Esophagus squamous epithelium (tissue), 5 donors: Measurements from ENCODE around the gene TEX261. TPM values are rescaled to one million over a fixed set of nuclear protein-coding genes. Genes with fewer than 3 reads are reported as not detected.

Experiments used
- DNase-seq: peaks from one replicate; lab custom pipeline; 2025; lab: John Stamatoyannopoulos, UW
- H3K27ac ChIP-seq, 4 donors: fragments of 200-600 bp; sonication (generic); one replicate each; pipeline ENCODE4 v1.5.1; 2016 to 2019; ENCODE audit warnings: mild to moderate bottlenecking in 1 of 4
- H3K27me3 ChIP-seq, 4 donors: fragments of 200-600 bp; sonication (generic); 1 replicate in 3 of 4; 2 replicates in 1 of 4; pipeline versions ENCODE4 v1.5.1 to v1.6.0; 2017 to 2021; ENCODE audit warnings: antibody characterized with exemption in 1 of 4
- H3K36me3 ChIP-seq, 3 donors: fragments of 200-600 bp; sonication (generic); one replicate each; pipeline ENCODE4 v1.5.1; 2016 to 2019
- H3K4me1 ChIP-seq, 3 donors: fragments of 200-600 bp; sonication (generic); one replicate each; pipeline ENCODE4 v1.5.1; 2017 to 2019
- H3K4me3 ChIP-seq, 4 donors: fragments of 200-600 bp; sonication (generic); 1 replicate in 3 of 4; 2 replicates in 1 of 4; pipeline ENCODE4 v1.5.1; 2016 to 2019; ENCODE audit warnings: mild to moderate bottlenecking in 2 of 4, moderate library complexity in 1 of 4
- H3K9me3 ChIP-seq, 3 donors: fragments of 200-600 bp; sonication (generic); one replicate each; pipeline ENCODE4 v1.5.1; 2016 to 2019
- POLR2A ChIP-seq, 4 donors: fragments of 450-650 bp; IDR thresholded peaks; one replicate each; pipeline ENCODE4 v1.6.1; 2017; ENCODE audit warnings: antibody characterized with exemption in 4 of 4, mild to moderate bottlenecking in 4 of 4, moderate library complexity in 3 of 4
- WGBS, 2 donors: methylation state at CpG; one replicate each; pipeline ENCODE4 v1.1.5; 2018; 5-methylcytosine and 5-hydroxymethylcytosine counted together
- intact Hi-C: fragments of 100-400 bp; cut with DNase I; formaldehyde crosslinking; loops from one replicate; pipeline ENCODE4 v1.15.0; 2022
- total RNA-seq, 4 donors: library from RNA; depleted of rRNA; stranded (reverse); fragments of >200 nt; gene quantifications; one replicate each; pipeline ENCODE4 v1.1.0, GENCODE V29; 2016
- TF ChIP-seq, protein P1 (sequence below), 6 experiments: fragments of 450-650 bp in 4 of 6; fragments of 200-600 bp in 2 of 6; sonication (generic) in 2 of 6; IDR thresholded peaks; one replicate each; pipeline ENCODE4 v1.5.1; 2016 to 2019; ENCODE audit warnings: antibody characterized with exemption in 6 of 6, mild to moderate bottlenecking in 4 of 6, moderate library complexity in 4 of 6
- donor health status: DM: yes; HTN: yes; CAD: no.

Gene TEX261
- total RNA-seq, 4 donors from 2014 or later: 22.6 to 33.3 (median 27.1) TPM

DNA sequence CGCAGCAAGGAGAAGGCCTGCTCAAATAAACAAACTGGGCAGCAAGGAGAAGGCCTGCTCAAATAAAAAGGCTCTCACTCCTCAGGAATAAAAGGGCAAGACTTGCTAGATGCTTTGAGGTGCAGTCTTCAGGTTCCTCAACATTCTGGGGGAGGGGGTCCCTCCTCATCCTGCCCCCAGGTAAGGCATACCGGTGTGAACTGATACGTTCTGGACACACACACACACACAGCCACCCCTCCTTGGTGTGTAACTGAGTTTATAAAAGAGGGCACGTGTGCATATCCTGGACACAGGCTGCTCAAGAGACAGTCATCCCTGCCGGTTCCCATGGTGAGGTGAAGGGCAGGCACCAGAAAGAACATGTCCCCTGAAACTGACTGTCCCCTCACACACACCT, 4.5 kb downstream of the TEX261 start:
- 56 to 72% methylated on average over 3 to 5 of the region's 5 CpGs for WGBS, 2 donors
- Histone ChIP-seq H3K9me3 (no peaks in the 10 kb centered on the region), H3K4me3 (no peak overlapping the region), H3K4me1 (peaks cover 14 to 49% (median 17%) of the 10 kb centered on the region in 3 donors), H3K27ac (no peak overlapping the region), H3K36me3 (peaks cover 21 to 70% (median 30%) of the 10 kb centered on the region in 3 donors), H3K27me3 (no peaks in the 10 kb centered on the region)
- intact Hi-C loops: no loop called here
- no peak for TF ChIP-seq POLR2A (IDR thresholded peaks at IDR 0.05)
- TF ChIP-seq, protein P1, sequence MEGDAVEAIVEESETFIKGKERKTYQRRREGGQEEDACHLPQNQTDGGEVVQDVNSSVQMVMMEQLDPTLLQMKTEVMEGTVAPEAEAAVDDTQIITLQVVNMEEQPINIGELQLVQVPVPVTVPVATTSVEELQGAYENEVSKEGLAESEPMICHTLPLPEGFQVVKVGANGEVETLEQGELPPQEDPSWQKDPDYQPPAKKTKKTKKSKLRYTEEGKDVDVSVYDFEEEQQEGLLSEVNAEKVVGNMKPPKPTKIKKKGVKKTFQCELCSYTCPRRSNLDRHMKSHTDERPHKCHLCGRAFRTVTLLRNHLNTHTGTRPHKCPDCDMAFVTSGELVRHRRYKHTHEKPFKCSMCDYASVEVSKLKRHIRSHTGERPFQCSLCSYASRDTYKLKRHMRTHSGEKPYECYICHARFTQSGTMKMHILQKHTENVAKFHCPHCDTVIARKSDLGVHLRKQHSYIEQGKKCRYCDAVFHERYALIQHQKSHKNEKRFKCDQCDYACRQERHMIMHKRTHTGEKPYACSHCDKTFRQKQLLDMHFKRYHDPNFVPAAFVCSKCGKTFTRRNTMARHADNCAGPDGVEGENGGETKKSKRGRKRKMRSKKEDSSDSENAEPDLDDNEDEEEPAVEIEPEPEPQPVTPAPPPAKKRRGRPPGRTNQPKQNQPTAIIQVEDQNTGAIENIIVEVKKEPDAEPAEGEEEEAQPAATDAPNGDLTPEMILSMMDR (IDR thresholded peaks at IDR 0.05): no peak
- no peak for DNase-seq

DNA sequence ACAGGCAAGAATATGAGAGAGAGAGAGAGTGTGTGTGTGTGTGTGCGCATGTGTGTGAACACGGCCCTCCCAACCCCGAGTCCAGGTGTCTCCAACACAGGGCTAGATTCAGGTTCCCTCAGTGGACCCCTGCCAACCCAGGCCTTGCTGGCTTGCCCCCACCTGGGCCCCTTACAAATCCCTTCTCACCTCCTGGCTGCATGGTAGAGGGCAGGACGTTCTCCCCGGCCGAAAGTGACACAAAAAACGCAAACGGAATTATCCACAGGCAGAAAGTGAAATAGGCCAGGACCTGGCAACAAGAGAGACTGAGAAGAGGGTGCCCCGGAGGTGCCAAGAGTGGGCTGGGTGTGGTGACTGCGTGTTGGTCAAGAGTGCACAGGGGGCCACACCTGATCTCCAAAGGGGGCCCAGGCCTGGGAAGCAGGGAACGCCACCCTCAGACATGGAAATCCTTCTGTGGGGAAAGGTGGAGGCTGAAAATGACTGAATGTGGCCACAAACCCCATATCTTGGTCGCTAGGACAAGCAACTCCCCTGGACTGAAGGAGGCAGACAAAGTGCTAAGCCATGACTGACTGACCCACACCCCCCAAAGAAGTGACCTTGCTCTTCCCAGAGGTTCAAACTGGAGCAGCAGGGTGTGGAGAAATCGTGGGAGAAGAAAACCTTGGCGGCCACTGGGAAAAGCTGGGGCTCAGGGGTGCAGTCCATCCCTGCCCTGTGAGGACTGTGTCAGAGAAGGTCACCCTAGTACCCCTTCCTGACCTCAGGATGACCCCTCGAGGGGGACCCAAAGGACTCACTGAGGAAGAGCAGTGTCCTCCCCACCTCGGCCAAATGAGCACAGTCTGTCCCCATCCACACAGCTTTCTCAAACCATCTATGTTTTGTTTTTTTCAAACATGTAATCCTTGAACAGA, 5.7 kb downstream of the TEX261 start:
- Histone ChIP-seq H3K36me3 (peaks cover 21 to 73% (median 30%) of the 10 kb centered on the region in 3 donors), H3K27ac (no peak overlapping the region), H3K4me3 (no peak overlapping the region), H3K27me3 (no peaks in the 10 kb centered on the region), H3K9me3 (no peaks in the 10 kb centered on the region), H3K4me1 (peaks cover 12 to 51% (median 17%) of the 10 kb centered on the region in 3 donors)
- intact Hi-C loops: no loop called here
- DNase-seq: no peak
- TF ChIP-seq, protein P1 (IDR thresholded peaks at IDR 0.05): no peak
- TF ChIP-seq POLR2A (IDR thresholded peaks at IDR 0.05): no peak
- WGBS, 2 donors: 87 to 92% methylated on average over 10 to 11 of the region's 16 CpGs

- no peak for DNase-seq
- H3K36me3 ChIP-seq: peaks cover 21 to 73% (median 30%) of the 10 kb centered on the region in 3 donors
- H3K4me1 ChIP-seq: peaks cover 4 to 43% (median 10%) of the 10 kb centered on the region in 3 donors
- H3K4me3 ChIP-seq: no peak overlapping the region
- intact Hi-C loops: no loop called here
- WGBS, 2 donors: 10 to 56% methylated on average over 1 to 3 of the region's 4 CpGs
- no peaks in the 10 kb centered on the region for H3K9me3 ChIP-seq
- peak overlapping the region in 2 of 4 donors; percentile 14 to 21 for H3K27ac ChIP-seq
- no peaks in the 10 kb centered on the region for H3K27me3 ChIP-seq
- no peak for TF ChIP-seq POLR2A (IDR thresholded peaks at IDR 0.05)
- TF ChIP-seq, protein P1 (IDR thresholded peaks at IDR 0.05): no peak
Observed at GRCh38 chr2:70988151-70988550, 6.5 kb downstream of the TEX261 start.

- H3K36me3 ChIP-seq: peaks cover 21 to 73% (median 30%) of the 10 kb centered on the region in 3 donors
- WGBS, 2 donors: 73 to 91% methylated on average over 1 of the region's 1 CpG
- TF ChIP-seq, protein P1 (IDR thresholded peaks at IDR 0.05): no peak
- no peak for TF ChIP-seq POLR2A (IDR thresholded peaks at IDR 0.05)
- no peaks in the 10 kb centered on the region for H3K27me3 ChIP-seq
- peaks cover 0 to 35% (median 2%) of the 10 kb centered on the region in 3 donors for H3K4me1 ChIP-seq
- no peak for DNase-seq
- H3K9me3 ChIP-seq: no peaks in the 10 kb centered on the region
- intact Hi-C loops: no loop called here
- H3K4me3 ChIP-seq: no peak overlapping the region
- no peak overlapping the region for H3K27ac ChIP-seq
Observed at GRCh38 chr2:70987386-70987785, 7.3 kb downstream of the TEX261 start.
